GM23338 (cell line): Measurements from ENCODE around the gene BCAS1.

Experiments
- EZH2 ChIP-seq: fragments of 200-600 bp; sonication (generic); IDR thresholded peaks from one replicate; pipeline ENCODE4 v1.8.0; 2017; ENCODE audit warnings: antibody characterized with exemption, mild to moderate bottlenecking, low read depth; ENCODE audit not compliant: unreplicated experiment
- EZH2phosphoT487 ChIP-seq: fragments of 200-600 bp; sonication (generic); IDR thresholded peaks from one replicate; pipeline ENCODE4 v1.8.1; 2018; ENCODE audit warnings: antibody characterized with exemption; ENCODE audit not compliant: unreplicated experiment
- JUNB ChIP-seq: IDR thresholded peaks from one replicate; pipeline ENCODE4 v1.6.1; 2016; ENCODE audit warnings: antibody characterized with exemption; ENCODE audit not compliant: unreplicated experiment
- ZNF331 ChIP-seq: fragments of 250-450 bp; sonication (Bioruptor Pico); IDR thresholded peaks from 2 replicates; pipeline ENCODE4 v1.5.0; 2020; ENCODE audit warnings: low read depth, mild to moderate bottlenecking, moderate library complexity
- TF ChIP-seq, protein P1 (sequence below), 2 experiments: fragments of 200-600 bp in 1 of 2; sonication (generic) in 1 of 2; conservative IDR thresholded peaks; 2 replicates each; pipeline versions ENCODE4 v1.5.1 to v1.6.1; 2016 to 2017; ENCODE audit warnings: antibody characterized with exemption in 2 of 2, low read depth in 2 of 2, mild to moderate bottlenecking in 2 of 2, moderate library complexity in 1 of 2
- TF ChIP-seq, protein P2 (sequence below): IDR thresholded peaks from one replicate; pipeline ENCODE4 v1.6.1; 2018; ENCODE audit warnings: antibody characterized with exemption; ENCODE audit not compliant: unreplicated experiment

DNA sequence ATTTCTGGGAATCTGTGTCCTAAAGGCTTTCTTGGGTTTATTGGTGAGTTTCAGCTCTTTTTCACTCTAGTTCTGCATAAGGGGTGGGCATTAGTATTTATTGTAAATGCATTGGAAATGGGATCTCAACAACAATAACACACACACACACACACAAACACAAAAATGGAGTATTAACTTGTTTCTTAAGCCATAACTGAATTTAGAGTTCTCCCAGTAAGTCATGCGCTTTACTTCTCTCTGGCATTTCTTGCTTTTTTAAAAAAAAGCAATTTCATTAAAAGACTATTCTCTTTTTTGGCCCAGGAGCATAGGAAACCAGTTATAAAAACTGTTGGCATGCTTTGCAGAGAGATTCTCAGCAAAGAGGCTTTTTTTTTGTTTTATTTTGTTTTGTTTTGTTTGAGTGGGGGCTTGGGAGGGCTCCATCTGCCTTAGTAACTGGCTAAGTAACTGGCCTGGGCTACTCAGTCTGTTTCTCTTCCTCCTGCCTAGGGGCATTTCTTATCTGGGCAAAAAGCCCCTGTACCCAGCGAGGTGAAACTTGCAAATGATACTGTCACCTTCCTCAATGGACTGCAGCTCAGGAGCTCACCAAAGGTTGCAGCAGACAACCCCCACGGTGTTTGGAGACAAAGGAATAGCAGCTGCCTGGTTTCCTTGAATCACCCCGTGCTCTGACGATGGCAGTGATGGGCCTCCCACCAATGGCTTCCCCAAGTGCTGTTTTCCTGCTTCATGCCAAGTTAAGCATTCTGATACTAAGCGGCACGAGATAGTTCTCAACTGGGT lies 128.5 kb downstream of the BCAS1 start:
- TF ChIP-seq EZH2phosphoT487, result no peak
- TF ChIP-seq, protein P1, sequence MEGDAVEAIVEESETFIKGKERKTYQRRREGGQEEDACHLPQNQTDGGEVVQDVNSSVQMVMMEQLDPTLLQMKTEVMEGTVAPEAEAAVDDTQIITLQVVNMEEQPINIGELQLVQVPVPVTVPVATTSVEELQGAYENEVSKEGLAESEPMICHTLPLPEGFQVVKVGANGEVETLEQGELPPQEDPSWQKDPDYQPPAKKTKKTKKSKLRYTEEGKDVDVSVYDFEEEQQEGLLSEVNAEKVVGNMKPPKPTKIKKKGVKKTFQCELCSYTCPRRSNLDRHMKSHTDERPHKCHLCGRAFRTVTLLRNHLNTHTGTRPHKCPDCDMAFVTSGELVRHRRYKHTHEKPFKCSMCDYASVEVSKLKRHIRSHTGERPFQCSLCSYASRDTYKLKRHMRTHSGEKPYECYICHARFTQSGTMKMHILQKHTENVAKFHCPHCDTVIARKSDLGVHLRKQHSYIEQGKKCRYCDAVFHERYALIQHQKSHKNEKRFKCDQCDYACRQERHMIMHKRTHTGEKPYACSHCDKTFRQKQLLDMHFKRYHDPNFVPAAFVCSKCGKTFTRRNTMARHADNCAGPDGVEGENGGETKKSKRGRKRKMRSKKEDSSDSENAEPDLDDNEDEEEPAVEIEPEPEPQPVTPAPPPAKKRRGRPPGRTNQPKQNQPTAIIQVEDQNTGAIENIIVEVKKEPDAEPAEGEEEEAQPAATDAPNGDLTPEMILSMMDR (conservative IDR thresholded peaks at IDR 0.05; ENCODE audit: low read depth in 2 of 2), result no peak
- no peak for TF ChIP-seq ZNF331 (CRISPR knock-in tag)
- TF ChIP-seq, protein P2, sequence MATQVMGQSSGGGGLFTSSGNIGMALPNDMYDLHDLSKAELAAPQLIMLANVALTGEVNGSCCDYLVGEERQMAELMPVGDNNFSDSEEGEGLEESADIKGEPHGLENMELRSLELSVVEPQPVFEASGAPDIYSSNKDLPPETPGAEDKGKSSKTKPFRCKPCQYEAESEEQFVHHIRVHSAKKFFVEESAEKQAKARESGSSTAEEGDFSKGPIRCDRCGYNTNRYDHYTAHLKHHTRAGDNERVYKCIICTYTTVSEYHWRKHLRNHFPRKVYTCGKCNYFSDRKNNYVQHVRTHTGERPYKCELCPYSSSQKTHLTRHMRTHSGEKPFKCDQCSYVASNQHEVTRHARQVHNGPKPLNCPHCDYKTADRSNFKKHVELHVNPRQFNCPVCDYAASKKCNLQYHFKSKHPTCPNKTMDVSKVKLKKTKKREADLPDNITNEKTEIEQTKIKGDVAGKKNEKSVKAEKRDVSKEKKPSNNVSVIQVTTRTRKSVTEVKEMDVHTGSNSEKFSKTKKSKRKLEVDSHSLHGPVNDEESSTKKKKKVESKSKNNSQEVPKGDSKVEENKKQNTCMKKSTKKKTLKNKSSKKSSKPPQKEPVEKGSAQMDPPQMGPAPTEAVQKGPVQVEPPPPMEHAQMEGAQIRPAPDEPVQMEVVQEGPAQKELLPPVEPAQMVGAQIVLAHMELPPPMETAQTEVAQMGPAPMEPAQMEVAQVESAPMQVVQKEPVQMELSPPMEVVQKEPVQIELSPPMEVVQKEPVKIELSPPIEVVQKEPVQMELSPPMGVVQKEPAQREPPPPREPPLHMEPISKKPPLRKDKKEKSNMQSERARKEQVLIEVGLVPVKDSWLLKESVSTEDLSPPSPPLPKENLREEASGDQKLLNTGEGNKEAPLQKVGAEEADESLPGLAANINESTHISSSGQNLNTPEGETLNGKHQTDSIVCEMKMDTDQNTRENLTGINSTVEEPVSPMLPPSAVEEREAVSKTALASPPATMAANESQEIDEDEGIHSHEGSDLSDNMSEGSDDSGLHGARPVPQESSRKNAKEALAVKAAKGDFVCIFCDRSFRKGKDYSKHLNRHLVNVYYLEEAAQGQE, result no peak
- no peak for TF ChIP-seq JUNB
- no peak for TF ChIP-seq EZH2
